AG10803 (cell line): ENCODE data around the gene RAB26.

Experiments used
- DNase-seq: peaks from one replicate; pipeline ENCODE4 v3.0.0; 2010; ENCODE audit warnings: low read depth
- H3K4me3 ChIP-seq: 2 replicates; pipeline ENCODE4 v1.5.1; 2011; ENCODE audit warnings: mild to moderate bottlenecking, low read length, control low read depth
- CTCF ChIP-seq: conservative IDR thresholded peaks from 2 replicates; pipeline ENCODE4 v1.5.1; 2011; ENCODE audit warnings: mild to moderate bottlenecking, low read length, control low read depth, inconsistent platforms

The RAB26 gene

GRCh38 chr16:2172688-2173335 is 24.4 kb downstream of the RAB26 start:
- TF ChIP-seq CTCF: no peak
- no peak for DNase-seq
- H3K4me3 ChIP-seq: no peak overlapping the region

- no peak for DNase-seq
- H3K4me3 ChIP-seq: no peak overlapping the region
- TF ChIP-seq CTCF: no peak
Observed at GRCh38 chr16:2173366-2173765, 24.9 kb downstream of the RAB26 start.

GRCh38 chr16:2173916-2174315 is 25.5 kb downstream of the RAB26 start:
- DNase-seq: no peak
- no peak for TF ChIP-seq CTCF
- H3K4me3 ChIP-seq: no peak overlapping the region

GRCh38 chr16:2174396-2175131 is 26.1 kb downstream of the RAB26 start:
- H3K4me3 ChIP-seq: no peak overlapping the region
- TF ChIP-seq CTCF: no peak
- DNase-seq: no peak

- no peak for DNase-seq
- no peak overlapping the region for H3K4me3 ChIP-seq
- no peak for TF ChIP-seq CTCF
Observed at GRCh38 chr16:2175454-2175853, 27.0 kb downstream of the RAB26 start.

GRCh38 chr16:2176047-2176446 is 27.6 kb downstream of the RAB26 start:
- H3K4me3 ChIP-seq: no peak overlapping the region
- no peak for TF ChIP-seq CTCF
- DNase-seq: no peak

- TF ChIP-seq CTCF: no peak
- H3K4me3 ChIP-seq: no peak overlapping the region
- no peak for DNase-seq
Observed at GRCh38 chr16:2177101-2177500, 28.7 kb downstream of the RAB26 start.
